GM19043 (cell line): ENCODE results near the gene TBX4.

Source experiments
- ATAC-seq: cut with Tn5 transposase; IDR thresholded peaks from one replicate; pipeline ENCODE4 v1.9.1; 2021; ENCODE audit warnings: low read depth; ENCODE audit not compliant: unreplicated experiment

Gene TBX4

GRCh38 chr17:61452301-61453290 is at the start of gene TBX4:
Gene TBX4, plus strand, starts transcription at chr17:61452422. Its CDS starts 4,069 bp downstream, at chr17:61456491.
- ATAC-seq = no peak

GRCh38 chr17:61402978-61403800 is 49.0 kb upstream of the TBX4 start:
- ATAC-seq = no peak

- no peak for ATAC-seq
These were observed 48.2 kb upstream of the TBX4 start for GRCh38 chr17:61403801-61404662.

- ATAC-seq = no peak
These were observed 47.6 kb upstream of the TBX4 start for GRCh38 chr17:61404663-61404912.

GRCh38 chr17:61404913-61405685 is 47.1 kb upstream of the TBX4 start:
- ATAC-seq = no peak

- no peak for ATAC-seq
These were observed 46.3 kb upstream of the TBX4 start for GRCh38 chr17:61405686-61406536.

GRCh38 chr17:61406537-61406845 is 45.7 kb upstream of the TBX4 start:
- ATAC-seq = no peak

GRCh38 chr17:61406971-61407911 is 45.0 kb upstream of the TBX4 start:
- ATAC-seq = no peak

- ATAC-seq = no peak
These were observed 43.8 kb upstream of the TBX4 start for GRCh38 chr17:61408151-61409041.

GRCh38 chr17:61409301-61410112 is 42.7 kb upstream of the TBX4 start:
- no peak for ATAC-seq

GRCh38 chr17:61410141-61411010 is 41.8 kb upstream of the TBX4 start:
- no peak for ATAC-seq

- no peak for ATAC-seq
These were observed 41.3 kb upstream of the TBX4 start for GRCh38 chr17:61411011-61411260.

- ATAC-seq = peak; percentile 8
These were observed 40.7 kb upstream of the TBX4 start for GRCh38 chr17:61411261-61412142.

GRCh38 chr17:61412143-61412859 is 39.9 kb upstream of the TBX4 start:
- ATAC-seq = peak; percentile 71
